ENCODE measurements around the gene GABBR2.

The GABBR2 gene

DNA sequence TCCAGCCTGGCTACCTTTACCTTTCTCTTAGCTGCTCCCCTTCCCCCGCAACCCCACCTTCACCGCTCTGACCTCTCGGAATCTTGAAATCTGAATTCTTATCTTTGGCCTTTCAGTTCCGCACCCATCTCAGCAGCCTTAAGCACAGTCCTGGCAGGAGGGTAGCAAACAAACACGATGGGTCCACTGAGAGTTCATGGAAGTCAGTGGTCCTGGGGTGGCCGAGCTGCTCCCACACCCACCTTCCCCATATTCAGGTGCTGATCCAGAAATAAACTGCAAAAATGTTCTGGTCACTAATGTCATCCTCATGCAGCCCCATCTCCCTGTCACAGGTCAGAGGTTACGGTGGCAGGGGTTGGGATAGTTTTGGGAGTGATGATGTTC, 393.7 kb downstream of the GABBR2 start:
- H3K27ac ChIP-seq: no peak overlapping the region
- TF ChIP-seq, protein P1, sequence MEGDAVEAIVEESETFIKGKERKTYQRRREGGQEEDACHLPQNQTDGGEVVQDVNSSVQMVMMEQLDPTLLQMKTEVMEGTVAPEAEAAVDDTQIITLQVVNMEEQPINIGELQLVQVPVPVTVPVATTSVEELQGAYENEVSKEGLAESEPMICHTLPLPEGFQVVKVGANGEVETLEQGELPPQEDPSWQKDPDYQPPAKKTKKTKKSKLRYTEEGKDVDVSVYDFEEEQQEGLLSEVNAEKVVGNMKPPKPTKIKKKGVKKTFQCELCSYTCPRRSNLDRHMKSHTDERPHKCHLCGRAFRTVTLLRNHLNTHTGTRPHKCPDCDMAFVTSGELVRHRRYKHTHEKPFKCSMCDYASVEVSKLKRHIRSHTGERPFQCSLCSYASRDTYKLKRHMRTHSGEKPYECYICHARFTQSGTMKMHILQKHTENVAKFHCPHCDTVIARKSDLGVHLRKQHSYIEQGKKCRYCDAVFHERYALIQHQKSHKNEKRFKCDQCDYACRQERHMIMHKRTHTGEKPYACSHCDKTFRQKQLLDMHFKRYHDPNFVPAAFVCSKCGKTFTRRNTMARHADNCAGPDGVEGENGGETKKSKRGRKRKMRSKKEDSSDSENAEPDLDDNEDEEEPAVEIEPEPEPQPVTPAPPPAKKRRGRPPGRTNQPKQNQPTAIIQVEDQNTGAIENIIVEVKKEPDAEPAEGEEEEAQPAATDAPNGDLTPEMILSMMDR (conservative IDR thresholded peaks at IDR 0.05): no peak

DNA sequence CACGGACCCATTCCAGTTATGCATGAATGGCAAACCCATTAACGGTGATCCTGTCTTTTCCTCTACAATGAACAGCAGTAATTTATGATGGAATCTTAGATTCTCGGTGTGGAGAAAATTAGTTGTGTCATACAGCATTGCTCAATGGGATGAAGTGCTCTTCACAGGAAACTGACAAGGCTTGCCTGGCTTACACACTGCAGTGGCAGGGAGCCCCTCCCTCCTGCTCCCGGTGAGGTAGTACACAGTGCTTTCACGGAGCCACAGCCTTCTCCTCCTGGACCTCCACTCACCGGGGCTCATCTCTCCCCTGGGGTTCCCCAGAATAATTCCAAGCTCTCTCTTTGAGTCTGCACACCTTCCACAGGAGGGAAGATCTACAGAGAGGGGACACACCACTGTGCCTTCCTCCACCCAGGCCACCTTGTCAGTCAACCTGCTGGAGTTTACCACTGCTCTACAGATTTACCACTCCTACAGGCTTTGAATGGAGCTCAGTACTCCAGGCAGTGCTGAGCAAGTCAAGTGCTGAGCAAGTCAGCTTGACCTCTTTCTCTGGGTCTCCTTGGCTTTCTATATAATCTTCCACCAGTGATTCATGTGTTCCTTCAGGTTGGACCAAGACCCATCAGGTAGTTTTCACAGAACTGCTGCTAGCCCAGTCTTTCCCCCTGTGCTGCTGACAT, 394.2 kb downstream of the GABBR2 start:
- TF ChIP-seq, protein P1 (conservative IDR thresholded peaks at IDR 0.05): no peak
- no peak overlapping the region for H3K27ac ChIP-seq

DNA sequence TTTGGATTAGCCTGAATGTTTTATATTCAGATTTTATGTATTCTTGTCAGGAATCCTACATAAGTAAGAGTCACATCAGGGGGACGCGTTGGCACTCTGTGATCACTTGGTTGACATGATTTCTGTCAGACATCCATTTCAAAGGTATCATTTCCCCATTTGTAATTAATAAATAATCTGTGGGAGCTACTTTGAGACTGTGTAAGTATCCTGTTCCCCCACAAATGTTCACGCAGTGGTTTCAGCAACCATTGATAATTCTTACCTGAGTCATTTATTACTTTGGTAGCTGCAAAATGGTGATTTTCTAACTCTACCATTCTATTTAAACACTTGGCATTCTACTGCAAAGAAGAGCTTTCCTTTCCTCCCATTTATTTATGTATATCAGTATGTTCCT, 396.4 kb downstream of the GABBR2 start:
- H3K27ac ChIP-seq: no peak overlapping the region
- TF ChIP-seq, protein P1 (conservative IDR thresholded peaks at IDR 0.05): no peak

DNA sequence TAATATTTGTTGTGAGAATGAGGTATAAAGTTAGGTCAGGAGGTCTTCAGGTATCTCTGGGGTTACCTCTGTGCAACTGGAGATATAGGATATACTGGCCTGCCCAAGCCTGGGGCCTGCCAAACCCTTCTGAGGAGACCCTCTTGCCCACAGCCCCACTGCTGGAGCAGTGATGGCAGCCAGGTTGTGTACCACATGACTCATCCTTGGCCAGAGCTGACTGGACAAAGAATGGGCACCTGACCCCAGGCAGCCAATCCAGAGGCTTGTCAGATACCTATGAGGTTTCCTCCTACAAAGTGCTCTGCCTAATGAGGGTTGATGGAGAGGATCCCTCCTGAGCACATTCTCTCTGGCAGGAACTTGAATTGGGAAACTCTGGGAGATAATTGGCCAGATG, 397.2 kb downstream of the GABBR2 start:
- no peak overlapping the region for H3K27ac ChIP-seq
- TF ChIP-seq, protein P1 (conservative IDR thresholded peaks at IDR 0.05): no peak

DNA sequence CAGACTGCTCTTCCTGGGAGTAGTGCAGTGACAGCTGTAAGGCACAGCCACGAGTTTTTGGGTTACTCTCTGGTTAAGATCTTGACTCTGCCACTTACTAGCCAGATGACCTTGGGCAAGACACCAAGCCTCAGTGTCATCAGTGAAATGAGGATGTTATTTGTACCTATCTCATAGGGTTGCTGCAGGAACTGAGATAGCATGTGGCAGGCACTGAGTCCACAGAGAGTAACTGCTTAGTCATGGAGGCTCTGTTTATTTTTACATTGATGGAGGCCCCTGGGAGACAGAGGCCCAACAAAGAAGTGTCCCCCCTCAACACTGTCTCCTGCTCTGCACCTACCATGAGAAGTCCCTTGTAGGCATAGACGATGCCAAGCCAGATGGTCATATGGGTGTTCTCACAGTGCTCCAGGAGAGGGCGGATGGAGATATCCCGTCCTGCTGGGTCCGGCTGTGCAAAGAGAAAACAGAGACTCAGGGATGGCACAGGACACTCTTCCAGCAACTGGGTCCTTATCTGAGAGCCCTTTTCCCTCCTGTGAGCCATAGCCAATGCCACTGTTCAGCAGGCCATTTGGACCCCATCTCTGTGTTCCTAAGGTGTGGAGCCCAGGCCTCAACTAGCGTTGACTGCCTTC, 397.9 kb downstream of the GABBR2 start:
- H3K27ac ChIP-seq: no peak overlapping the region
- TF ChIP-seq, protein P1 (conservative IDR thresholded peaks at IDR 0.05): no peak

DNA sequence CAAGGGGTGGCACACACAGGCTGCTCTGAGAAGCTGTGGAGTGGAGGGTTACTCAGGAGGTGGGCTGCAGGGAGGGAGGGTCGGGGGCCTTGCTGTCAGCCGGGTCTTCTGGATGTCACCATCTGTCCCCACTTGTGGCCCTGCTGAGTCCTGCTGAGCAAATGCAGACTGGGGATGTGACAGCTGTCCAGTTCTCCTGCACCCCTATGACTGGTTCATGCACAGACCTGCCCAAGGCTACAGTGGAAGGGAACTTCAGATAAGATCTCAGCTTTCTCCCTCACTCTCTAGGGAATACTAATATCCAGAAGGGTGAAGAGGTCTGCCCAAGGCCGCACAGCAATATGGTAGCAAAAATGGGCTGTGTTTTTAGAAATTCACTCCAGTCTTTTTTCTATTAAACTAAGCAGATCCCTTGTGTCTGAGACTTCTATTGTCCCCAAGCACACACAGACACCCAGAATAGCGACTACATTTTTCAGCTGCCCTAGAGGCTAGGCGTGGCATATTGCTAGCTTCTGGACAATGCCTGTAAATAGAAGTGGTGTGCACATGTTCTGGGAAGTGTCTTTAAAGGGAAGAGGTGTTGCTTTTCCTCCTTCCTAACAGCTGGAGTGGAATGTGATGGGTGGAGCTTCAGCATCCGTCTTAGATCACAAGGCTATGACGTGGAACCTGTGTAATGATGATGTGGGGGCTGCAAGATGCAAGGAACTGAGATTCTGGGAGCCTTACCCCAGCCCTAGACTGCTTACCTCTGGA, 402.2 kb downstream of the GABBR2 start:
- no peak overlapping the region for H3K27ac ChIP-seq
- TF ChIP-seq, protein P1 (conservative IDR thresholded peaks at IDR 0.05): no peak

DNA sequence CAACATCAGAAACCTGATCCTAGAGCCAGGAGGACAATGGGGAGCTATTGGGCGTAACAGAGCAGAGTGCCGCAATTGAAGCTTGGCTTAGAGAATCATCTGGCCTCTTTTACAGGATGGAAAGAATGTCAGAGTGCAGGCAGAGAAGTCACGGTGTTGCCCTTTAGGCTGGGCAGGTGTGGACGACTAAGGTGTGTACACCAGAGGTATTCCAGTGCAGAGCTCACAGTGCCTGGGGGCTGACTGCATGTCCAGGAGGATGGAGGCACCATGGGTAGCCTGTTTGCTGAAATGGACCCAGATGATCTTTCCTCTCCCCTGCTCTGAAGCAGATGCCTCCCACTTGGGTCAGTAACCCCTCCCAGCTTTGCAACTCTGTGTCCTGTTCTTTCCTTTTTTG, 404.4 kb downstream of the GABBR2 start:
- no peak overlapping the region for H3K27ac ChIP-seq
- TF ChIP-seq, protein P1 (conservative IDR thresholded peaks at IDR 0.05): no peak

Measured in VCaP (cell line).